Measurements from ENCODE around the gene ALDH1L1. TPM values are rescaled to one million over a fixed set of nuclear protein-coding genes. Genes with fewer than 3 reads are reported as not detected.

ALDH1L1 gene
- total and polyA plus RNA-seq, 9 of the 15 experiments (the other 6 are each of a cell fraction or from before 2014, with no cell fraction given), result 0.06 to 1.9 (median 0.57) TPM; not detected in 1

DNA sequence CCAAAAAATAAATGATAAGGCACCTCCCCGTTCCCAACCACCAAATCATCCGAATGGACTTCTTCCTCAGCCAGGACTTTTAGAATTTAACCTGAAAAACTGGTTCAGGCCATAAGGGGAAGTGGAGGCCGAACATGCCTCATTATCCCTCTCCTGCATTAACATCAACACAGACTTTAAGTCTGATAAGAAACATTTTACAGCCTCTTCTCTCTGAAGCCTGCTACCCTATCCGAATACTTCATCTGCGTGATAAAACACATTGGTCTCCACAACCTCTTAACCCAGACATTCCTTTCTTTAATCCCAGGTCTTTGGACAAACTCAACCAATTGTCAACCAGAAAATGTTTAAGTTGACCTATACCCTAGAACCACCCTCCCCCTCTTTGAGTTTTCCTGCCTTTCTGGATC is 95.6 kb downstream of the ALDH1L1 start (continued):
- 0 out of 2 replicates have a peak, but pooled peaks have one; percentile 16 for TF ChIP-seq CBFA2T2 (conservative IDR thresholded peaks at IDR 0.05)

DNA sequence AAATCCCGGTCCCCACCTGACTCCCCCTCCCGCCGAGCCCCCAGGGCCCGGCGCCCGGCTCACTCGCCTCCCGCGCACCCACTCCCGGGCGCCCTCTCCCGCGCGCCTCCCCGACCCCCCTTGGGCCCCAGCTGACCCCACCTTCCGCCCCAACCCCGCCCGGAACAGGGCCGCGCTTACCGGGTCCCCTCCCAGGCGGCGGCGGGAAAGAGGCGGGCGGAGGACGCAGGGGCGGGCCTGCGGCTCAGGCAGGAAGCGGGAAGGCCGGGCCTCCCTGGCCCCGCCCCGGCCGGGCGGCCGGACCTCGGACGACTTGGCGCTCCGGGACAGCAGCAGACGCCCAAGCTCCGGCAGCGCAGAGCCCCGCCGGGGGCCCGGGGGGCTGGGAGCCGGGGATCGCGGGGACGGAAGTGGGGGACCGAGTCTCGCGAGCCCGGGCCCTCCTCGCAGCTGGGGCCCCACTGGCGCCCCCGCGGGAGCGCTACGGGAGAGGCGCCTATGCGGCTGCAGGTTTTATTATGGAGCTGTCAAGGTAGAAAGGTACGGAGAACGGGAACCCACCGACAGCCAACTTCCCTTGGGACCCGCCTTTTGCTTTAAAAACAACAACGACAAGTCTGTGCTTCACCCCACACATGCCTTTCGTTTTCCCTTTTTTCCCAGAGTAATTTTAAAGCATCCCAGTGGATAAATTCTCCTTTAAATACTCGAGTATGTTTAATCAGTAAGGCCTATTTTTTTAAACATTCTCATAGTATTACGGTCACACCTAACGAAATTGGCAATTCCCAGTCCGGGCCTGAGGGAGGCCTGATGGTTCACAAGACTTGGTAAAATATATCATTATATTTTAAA is 96.2 kb downstream of the ALDH1L1 start, which contains the start of gene SLC41A3:
TSS of gene SLC41A3 (minus strand) at position 212 of the 855 bp plus-strand sequence. CDS start 15,905 bp downstream, outside the sequence.
- H3K4me1 ChIP-seq (replicated peaks in 1 of 2; ENCODE audit: control insufficient read depth in 2 of 2, insufficient read depth in 2 of 2, low read length in 2 of 2), result peaks cover 10 to 17% of the 10 kb centered on the region in 2 experiments; a peak in 4 of 5 replicates
- DNase-seq (ENCODE audit: extremely low read depth in 1 of 4, low spot score in 3 of 4), result peak; percentile 83 to 87 (median 85)
- no peaks in the 10 kb centered on the region for H3K9me3 ChIP-seq (replicated peaks; ENCODE audit: control insufficient read depth, insufficient read depth, low read depth, low read length)
- peak within 1 kb of the TSS; percentile 74 to 93 for H3K9ac ChIP-seq (ENCODE audit: insufficient read depth in 1 of 2, low read depth in 2 of 2, low read length in 2 of 2)
- BruUV-seq (replicated peaks), result TSS peak; percentile 69
- no peaks in the 10 kb centered on the region for H4K20me1 ChIP-seq (replicated peaks; ENCODE audit: control insufficient read depth, insufficient read depth, low read length)
- FAIRE-seq, result no peak
- peak within 1 kb of the TSS; percentile 72 for H2AFZ ChIP-seq (ENCODE audit: low read depth, low read length)
- H3K79me2 ChIP-seq (ENCODE audit: control insufficient read depth, insufficient read depth, low read length), result peaks cover 7% of the 10 kb centered on the region; the same call in 2 of the 3 replicates
- ChIA-PET CTCF (ENCODE audit: low intra/inter-chr PET ratio) (interaction anchor here (0.9 kb wide), 1 partner anchor 128 kb away, joined by 3 read pairs; no protein-coding TSS in a partner anchor), POLR2A (interaction anchor here (1.0 kb wide), 1 partner anchor 93 kb away, joined by 3 read pairs; no protein-coding TSS in a partner anchor)
- no peaks in the 10 kb centered on the region for H3K36me3 ChIP-seq (ENCODE audit: control insufficient read depth, insufficient read depth, low read length)
- 0% methylated on average over 15 of the region's 72 CpGs for WGBS (ENCODE audit: insufficient coverage, low coverage, missing lambda C conversion rate)
- H3K4me2 ChIP-seq (ENCODE audit: insufficient read depth, low read length), result peak within 1 kb of the TSS; percentile 78
- peak within 1 kb of the TSS; percentile 62 for H3K4me3 ChIP-seq
- peak within 1 kb of the TSS; percentile 77 for H3K27ac ChIP-seq (ENCODE audit: extremely low read depth, low read depth, low read length)
- intact Hi-C loops (cut with micrococcal nuclease) (no loop called here), in situ Hi-C loops (cut with MboI) (no loop called here)
- no peaks in the 10 kb centered on the region for H3K27me3 ChIP-seq (ENCODE audit: control insufficient read depth in 2 of 2, insufficient read depth in 2 of 2, low read length in 2 of 2)
- ATAC-seq, result peak; percentile 97
- H3K9me1 ChIP-seq (ENCODE audit: control insufficient read depth, insufficient read depth, low read length), result no peaks in the 10 kb centered on the region
- TF ChIP-seq CXXC5 (CRISPR knock-in tag; IDR thresholded peaks at IDR 0.05), result peak; percentile 59
- TF ChIP-seq IRF2 (CRISPR knock-in tag; IDR thresholded peaks at IDR 0.05), result no peak
- TF ChIP-seq SRSF9 (IDR thresholded peaks at IDR 0.05; ENCODE audit: borderline replicate concordance, low read depth, low read length), result no peak
- no peak for TF ChIP-seq CCAR2 (IDR thresholded peaks at IDR 0.05; ENCODE audit: low read depth, low read length)
- TF ChIP-seq ZNF274 (IDR thresholded peaks at IDR 0.05; ENCODE audit: borderline replicate concordance, low read depth, low read length), result no peak
- no peak for TF ChIP-seq ZNF124 (CRISPR knock-in tag; IDR thresholded peaks at IDR 0.05)
- TF ChIP-seq MCM7 (IDR thresholded peaks at IDR 0.05), result no peak
- no peak for TF ChIP-seq PML (IDR thresholded peaks at IDR 0.05; ENCODE audit: low read length)
- no peak for TF ChIP-seq GATA2 (CRISPR knock-in tag; IDR thresholded peaks at IDR 0.05)
- no peak for TF ChIP-seq POLR2AphosphoS2 (IDR thresholded peaks at IDR 0.05; ENCODE audit: low read length)
- TF ChIP-seq ZNF699 (CRISPR knock-in tag; IDR thresholded peaks at IDR 0.05; ENCODE audit: insufficient replicate concordance), result no peak
- no peak for TF ChIP-seq ZNF696 (CRISPR knock-in tag; conservative IDR thresholded peaks at IDR 0.05)
- TF ChIP-seq, protein P1, sequence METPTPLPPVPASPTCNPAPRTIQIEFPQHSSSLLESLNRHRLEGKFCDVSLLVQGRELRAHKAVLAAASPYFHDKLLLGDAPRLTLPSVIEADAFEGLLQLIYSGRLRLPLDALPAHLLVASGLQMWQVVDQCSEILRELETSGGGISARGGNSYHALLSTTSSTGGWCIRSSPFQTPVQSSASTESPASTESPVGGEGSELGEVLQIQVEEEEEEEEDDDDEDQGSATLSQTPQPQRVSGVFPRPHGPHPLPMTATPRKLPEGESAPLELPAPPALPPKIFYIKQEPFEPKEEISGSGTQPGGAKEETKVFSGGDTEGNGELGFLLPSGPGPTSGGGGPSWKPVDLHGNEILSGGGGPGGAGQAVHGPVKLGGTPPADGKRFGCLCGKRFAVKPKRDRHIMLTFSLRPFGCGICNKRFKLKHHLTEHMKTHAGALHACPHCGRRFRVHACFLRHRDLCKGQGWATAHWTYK (CRISPR knock-in tag; IDR thresholded peaks at IDR 0.05), result no peak
- no peak for TF ChIP-seq DMBX1 (CRISPR knock-in tag; IDR thresholded peaks at IDR 0.05; ENCODE audit: borderline replicate concordance)
- TF ChIP-seq SIN3A (IDR thresholded peaks at IDR 0.05; ENCODE audit: borderline replicate concordance in 2 of 2, control insufficient read depth in 1 of 2, low read depth in 2 of 2, low read length in 2 of 2), result peak in 1 of 2 experiments; percentile 59; a peak in 1 of 4 replicates
- TF ChIP-seq POU5F1 (IDR thresholded peaks at IDR 0.05; ENCODE audit: borderline replicate concordance, low read depth, low read length, partially characterized antibody), result no peak
- no peak for TF ChIP-seq MEF2D (tag; conservative IDR thresholded peaks at IDR 0.05; ENCODE audit: low read depth)
- TF ChIP-seq KLF1 (tag; IDR thresholded peaks at IDR 0.05), result no peak
- TF ChIP-seq HNRNPL (IDR thresholded peaks at IDR 0.05; ENCODE audit: low read depth, low read length), result no peak
- no peak for TF ChIP-seq ZNF324 (CRISPR knock-in tag; IDR thresholded peaks at IDR 0.05)
